ENCODE data around the gene NCK1. TPM values are rescaled to one million over a fixed set of nuclear protein-coding genes. Genes with fewer than 3 reads are reported as not detected.

The NCK1 gene
- total and polyA plus RNA-seq, 2 experiments from 2014 or later: 28.4 to 28.7 TPM

DNA sequence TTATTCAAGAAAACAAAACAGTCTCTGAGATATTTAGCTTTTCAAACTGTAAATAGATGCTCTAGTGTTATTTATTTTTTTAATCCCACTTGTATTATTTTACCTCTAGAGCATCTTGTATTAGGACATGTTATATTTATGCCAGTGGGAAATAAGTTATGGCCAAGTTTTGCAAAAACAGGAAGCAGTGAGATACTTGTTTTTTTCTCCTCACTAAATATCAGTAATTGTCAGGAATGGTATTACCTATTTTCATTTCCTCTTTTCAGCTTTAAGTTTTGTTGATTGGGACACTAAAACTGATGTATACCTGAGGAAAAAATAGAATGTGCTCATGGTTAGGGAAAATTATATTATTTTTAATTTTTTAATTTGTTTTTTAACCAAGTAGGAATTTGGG, 87.1 kb downstream of the NCK1 start:
- Mint-ChIP-seq H3K36me3 (ENCODE audit: low read depth) (peaks cover 5% of the 10 kb centered on the region; the same call in 1 of the 3 replicates), H3K9me3 (no peaks in the 10 kb centered on the region), H3K4me1 (no peaks in the 10 kb centered on the region), H3K27me3 (ENCODE audit: insufficient read depth, low read depth, poor library complexity) (no peaks in the 10 kb centered on the region), H3K4me3 (no peak overlapping the region), H3K27ac (no peak overlapping the region)
- H3K36me3 ChIP-seq (ENCODE audit: insufficient read depth): no peaks in the 10 kb centered on the region
- H2AFZ ChIP-seq: no peak overlapping the region
- H4K20me1 ChIP-seq (replicated peaks; ENCODE audit: insufficient read depth): no peaks in the 10 kb centered on the region
- H3K4me1 ChIP-seq (ENCODE audit: insufficient read depth): no peaks in the 10 kb centered on the region
- no peaks in the 10 kb centered on the region for H3K9me2 ChIP-seq (ENCODE audit: insufficient read depth)
- peaks cover 10% of the 10 kb centered on the region; the same call in 1 of the 2 replicates for H3K79me2 ChIP-seq (replicated peaks; ENCODE audit: insufficient read depth)
- no peak overlapping the region for H3K27ac ChIP-seq (ENCODE audit: low read depth)
- no peak overlapping the region for H3K4me3 ChIP-seq
- no peak for DNase-seq (ENCODE audit: low spot score)
- H3K27me3 ChIP-seq (ENCODE audit: insufficient read depth): no peaks in the 10 kb centered on the region
- TF ChIP-seq, protein P1, sequence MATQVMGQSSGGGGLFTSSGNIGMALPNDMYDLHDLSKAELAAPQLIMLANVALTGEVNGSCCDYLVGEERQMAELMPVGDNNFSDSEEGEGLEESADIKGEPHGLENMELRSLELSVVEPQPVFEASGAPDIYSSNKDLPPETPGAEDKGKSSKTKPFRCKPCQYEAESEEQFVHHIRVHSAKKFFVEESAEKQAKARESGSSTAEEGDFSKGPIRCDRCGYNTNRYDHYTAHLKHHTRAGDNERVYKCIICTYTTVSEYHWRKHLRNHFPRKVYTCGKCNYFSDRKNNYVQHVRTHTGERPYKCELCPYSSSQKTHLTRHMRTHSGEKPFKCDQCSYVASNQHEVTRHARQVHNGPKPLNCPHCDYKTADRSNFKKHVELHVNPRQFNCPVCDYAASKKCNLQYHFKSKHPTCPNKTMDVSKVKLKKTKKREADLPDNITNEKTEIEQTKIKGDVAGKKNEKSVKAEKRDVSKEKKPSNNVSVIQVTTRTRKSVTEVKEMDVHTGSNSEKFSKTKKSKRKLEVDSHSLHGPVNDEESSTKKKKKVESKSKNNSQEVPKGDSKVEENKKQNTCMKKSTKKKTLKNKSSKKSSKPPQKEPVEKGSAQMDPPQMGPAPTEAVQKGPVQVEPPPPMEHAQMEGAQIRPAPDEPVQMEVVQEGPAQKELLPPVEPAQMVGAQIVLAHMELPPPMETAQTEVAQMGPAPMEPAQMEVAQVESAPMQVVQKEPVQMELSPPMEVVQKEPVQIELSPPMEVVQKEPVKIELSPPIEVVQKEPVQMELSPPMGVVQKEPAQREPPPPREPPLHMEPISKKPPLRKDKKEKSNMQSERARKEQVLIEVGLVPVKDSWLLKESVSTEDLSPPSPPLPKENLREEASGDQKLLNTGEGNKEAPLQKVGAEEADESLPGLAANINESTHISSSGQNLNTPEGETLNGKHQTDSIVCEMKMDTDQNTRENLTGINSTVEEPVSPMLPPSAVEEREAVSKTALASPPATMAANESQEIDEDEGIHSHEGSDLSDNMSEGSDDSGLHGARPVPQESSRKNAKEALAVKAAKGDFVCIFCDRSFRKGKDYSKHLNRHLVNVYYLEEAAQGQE (IDR thresholded peaks at IDR 0.05; ENCODE audit: unreplicated experiment): no peak
- no peak for TF ChIP-seq POLR2AphosphoS5 (IDR thresholded peaks at IDR 0.05; ENCODE audit: low read depth)
- TF ChIP-seq EZH2phosphoT487 (IDR thresholded peaks at IDR 0.05; ENCODE audit: unreplicated experiment): no peak
- TF ChIP-seq ZNF114 (CRISPR knock-in tag; IDR thresholded peaks at IDR 0.05): no peak
- no peak for TF ChIP-seq NANOG (IDR thresholded peaks at IDR 0.05; ENCODE audit: borderline replicate concordance)
- no peak for TF ChIP-seq JUNB (IDR thresholded peaks at IDR 0.05; ENCODE audit: unreplicated experiment)
- TF ChIP-seq STAT1 (IDR thresholded peaks at IDR 0.05; ENCODE audit: unreplicated experiment): no peak
- TF ChIP-seq, protein P2, sequence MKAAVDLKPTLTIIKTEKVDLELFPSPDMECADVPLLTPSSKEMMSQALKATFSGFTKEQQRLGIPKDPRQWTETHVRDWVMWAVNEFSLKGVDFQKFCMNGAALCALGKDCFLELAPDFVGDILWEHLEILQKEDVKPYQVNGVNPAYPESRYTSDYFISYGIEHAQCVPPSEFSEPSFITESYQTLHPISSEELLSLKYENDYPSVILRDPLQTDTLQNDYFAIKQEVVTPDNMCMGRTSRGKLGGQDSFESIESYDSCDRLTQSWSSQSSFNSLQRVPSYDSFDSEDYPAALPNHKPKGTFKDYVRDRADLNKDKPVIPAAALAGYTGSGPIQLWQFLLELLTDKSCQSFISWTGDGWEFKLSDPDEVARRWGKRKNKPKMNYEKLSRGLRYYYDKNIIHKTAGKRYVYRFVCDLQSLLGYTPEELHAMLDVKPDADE (IDR thresholded peaks at IDR 0.05): no peak
- no peak for TF ChIP-seq ZNF331 (CRISPR knock-in tag; IDR thresholded peaks at IDR 0.05; ENCODE audit: low read depth)
- TF ChIP-seq CREB1 (CRISPR knock-in tag; IDR thresholded peaks at IDR 0.05; ENCODE audit: low read depth): no peak
- TF ChIP-seq EZH2 (IDR thresholded peaks at IDR 0.05; ENCODE audit: low read depth, unreplicated experiment): no peak
- TF ChIP-seq, protein P3, sequence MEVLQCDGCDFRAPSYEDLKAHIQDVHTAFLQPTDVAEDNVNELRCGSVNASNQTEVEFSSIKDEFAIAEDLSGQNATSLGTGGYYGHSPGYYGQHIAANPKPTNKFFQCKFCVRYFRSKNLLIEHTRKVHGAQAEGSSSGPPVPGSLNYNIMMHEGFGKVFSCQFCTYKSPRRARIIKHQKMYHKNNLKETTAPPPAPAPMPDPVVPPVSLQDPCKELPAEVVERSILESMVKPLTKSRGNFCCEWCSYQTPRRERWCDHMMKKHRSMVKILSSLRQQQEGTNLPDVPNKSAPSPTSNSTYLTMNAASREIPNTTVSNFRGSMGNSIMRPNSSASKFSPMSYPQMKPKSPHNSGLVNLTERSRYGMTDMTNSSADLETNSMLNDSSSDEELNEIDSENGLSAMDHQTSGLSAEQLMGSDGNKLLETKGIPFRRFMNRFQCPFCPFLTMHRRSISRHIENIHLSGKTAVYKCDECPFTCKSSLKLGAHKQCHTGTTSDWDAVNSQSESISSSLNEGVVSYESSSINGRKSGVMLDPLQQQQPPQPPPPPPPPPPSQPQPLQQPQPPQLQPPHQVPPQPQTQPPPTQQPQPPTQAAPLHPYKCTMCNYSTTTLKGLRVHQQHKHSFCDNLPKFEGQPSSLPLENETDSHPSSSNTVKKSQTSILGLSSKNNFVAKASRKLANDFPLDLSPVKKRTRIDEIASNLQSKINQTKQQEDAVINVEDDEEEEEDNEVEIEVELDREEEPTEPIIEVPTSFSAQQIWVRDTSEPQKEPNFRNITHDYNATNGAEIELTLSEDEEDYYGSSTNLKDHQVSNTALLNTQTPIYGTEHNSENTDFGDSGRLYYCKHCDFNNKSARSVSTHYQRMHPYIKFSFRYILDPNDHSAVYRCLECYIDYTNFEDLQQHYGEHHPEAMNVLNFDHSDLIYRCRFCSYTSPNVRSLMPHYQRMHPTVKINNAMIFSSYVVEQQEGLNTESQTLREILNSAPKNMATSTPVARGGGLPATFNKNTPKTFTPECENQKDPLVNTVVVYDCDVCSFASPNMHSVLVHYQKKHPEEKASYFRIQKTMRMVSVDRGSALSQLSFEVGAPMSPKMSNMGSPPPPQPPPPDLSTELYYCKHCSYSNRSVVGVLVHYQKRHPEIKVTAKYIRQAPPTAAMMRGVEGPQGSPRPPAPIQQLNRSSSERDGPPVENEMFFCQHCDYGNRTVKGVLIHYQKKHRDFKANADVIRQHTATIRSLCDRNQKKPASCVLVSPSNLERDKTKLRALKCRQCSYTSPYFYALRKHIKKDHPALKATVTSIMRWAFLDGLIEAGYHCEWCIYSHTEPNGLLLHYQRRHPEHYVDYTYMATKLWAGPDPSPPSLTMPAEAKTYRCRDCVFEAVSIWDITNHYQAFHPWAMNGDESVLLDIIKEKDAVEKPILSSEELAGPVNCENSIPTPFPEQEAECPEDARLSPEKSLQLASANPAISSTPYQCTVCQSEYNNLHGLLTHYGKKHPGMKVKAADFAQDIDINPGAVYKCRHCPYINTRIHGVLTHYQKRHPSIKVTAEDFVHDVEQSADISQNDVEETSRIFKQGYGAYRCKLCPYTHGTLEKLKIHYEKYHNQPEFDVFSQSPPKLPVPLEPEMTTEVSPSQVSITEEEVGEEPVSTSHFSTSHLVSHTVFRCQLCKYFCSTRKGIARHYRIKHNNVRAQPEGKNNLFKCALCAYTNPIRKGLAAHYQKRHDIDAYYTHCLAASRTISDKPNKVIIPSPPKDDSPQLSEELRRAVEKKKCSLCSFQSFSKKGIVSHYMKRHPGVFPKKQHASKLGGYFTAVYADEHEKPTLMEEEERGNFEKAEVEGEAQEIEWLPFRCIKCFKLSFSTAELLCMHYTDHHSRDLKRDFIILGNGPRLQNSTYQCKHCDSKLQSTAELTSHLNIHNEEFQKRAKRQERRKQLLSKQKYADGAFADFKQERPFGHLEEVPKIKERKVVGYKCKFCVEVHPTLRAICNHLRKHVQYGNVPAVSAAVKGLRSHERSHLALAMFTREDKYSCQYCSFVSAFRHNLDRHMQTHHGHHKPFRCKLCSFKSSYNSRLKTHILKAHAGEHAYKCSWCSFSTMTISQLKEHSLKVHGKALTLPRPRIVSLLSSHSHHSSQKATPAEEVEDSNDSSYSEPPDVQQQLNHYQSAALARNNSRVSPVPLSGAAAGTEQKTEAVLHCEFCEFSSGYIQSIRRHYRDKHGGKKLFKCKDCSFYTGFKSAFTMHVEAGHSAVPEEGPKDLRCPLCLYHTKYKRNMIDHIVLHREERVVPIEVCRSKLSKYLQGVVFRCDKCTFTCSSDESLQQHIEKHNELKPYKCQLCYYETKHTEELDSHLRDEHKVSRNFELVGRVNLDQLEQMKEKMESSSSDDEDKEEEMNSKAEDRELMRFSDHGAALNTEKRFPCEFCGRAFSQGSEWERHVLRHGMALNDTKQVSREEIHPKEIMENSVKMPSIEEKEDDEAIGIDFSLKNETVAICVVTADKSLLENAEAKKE (CRISPR knock-in tag; IDR thresholded peaks at IDR 0.05): no peak
- TF ChIP-seq, protein P4, sequence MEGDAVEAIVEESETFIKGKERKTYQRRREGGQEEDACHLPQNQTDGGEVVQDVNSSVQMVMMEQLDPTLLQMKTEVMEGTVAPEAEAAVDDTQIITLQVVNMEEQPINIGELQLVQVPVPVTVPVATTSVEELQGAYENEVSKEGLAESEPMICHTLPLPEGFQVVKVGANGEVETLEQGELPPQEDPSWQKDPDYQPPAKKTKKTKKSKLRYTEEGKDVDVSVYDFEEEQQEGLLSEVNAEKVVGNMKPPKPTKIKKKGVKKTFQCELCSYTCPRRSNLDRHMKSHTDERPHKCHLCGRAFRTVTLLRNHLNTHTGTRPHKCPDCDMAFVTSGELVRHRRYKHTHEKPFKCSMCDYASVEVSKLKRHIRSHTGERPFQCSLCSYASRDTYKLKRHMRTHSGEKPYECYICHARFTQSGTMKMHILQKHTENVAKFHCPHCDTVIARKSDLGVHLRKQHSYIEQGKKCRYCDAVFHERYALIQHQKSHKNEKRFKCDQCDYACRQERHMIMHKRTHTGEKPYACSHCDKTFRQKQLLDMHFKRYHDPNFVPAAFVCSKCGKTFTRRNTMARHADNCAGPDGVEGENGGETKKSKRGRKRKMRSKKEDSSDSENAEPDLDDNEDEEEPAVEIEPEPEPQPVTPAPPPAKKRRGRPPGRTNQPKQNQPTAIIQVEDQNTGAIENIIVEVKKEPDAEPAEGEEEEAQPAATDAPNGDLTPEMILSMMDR (conservative IDR thresholded peaks at IDR 0.05; ENCODE audit: low read depth in 2 of 2): no peak
- H3F3A ChIP-seq (replicated peaks; ENCODE audit: low read depth): no peaks in the 10 kb centered on the region
- no peak for ATAC-seq
- no peak overlapping the region for H3K4me2 ChIP-seq
